ENCODE results near the gene KAZN.
A peak's percentile ranks its signal among the peaks of the same experiment; 100 is the strongest.

Gene KAZN

GRCh38 chr1:14598007-14598497 lies 433 bp upstream of the KAZN start:
- Histone ChIP-seq H3K9ac (ENCODE audit: low read length) (peak overlapping the region; percentile 50), H2BK12ac (ENCODE audit: low read length) (peak overlapping the region; percentile 6), H3K23ac (ENCODE audit: low read length) (no peak overlapping the region), H3K4me1 (ENCODE audit: control insufficient read depth in 1 of 2, insufficient read depth in 2 of 2, low read length in 2 of 2) (peaks cover 0 to 19% of the 10 kb centered on the region in 2 experiments), H3K79me2 (ENCODE audit: control insufficient read depth, insufficient read depth, low read length, poor library complexity) (peaks cover 12% of the 10 kb centered on the region), H2BK120ac (ENCODE audit: insufficient read depth, low read length, poor library complexity) (peak overlapping the region; percentile 86), H2AFZ (ENCODE audit: insufficient read depth, low read length, poor library complexity) (peak overlapping the region; percentile 90), H3K27me3 (ENCODE audit: insufficient read depth, low read length) (no peaks in the 10 kb centered on the region), H2AK5ac (ENCODE audit: low read length) (no peak overlapping the region), H4K12ac (ENCODE audit: low read depth, low read length) (peak overlapping the region; percentile 73), H4K8ac (ENCODE audit: low read depth, low read length) (peak overlapping the region; percentile 52), H3K18ac (ENCODE audit: low read length) (peak overlapping the region; percentile 43), H3K36me3 (ENCODE audit: control insufficient read depth in 1 of 2, insufficient read depth in 2 of 2, low read length in 2 of 2) (no peaks in the 10 kb centered on the region), H4K91ac (ENCODE audit: low read depth, low read length) (peak overlapping the region; percentile 96), H2BK5ac (ENCODE audit: low read depth, low read length, poor library complexity) (peak overlapping the region; percentile 96), H3K14ac (ENCODE audit: low read length) (peak overlapping the region; percentile 54), H3K27ac (ENCODE audit: low read depth, low read length) (peak overlapping the region; percentile 74), H3K4me3 (ENCODE audit: low read depth, low read length) (peak overlapping the region; percentile 81), H3K4me2 (ENCODE audit: low read length) (peak overlapping the region; percentile 95), H3K4ac (ENCODE audit: low read depth, low read length) (peak overlapping the region; percentile 85), H3K9me3 (ENCODE audit: insufficient read depth, low read depth, low read length) (peaks cover 3% of the 10 kb centered on the region), H3K79me1 (ENCODE audit: low read length) (peaks cover 19% of the 10 kb centered on the region)
- peak; percentile 54 to 65 for DNase-seq
- WGBS (ENCODE audit: extremely low coverage, insufficient coverage, insufficient read length) = no CpG with 5 or more reads among the region's 26 CpGs

DNA sequence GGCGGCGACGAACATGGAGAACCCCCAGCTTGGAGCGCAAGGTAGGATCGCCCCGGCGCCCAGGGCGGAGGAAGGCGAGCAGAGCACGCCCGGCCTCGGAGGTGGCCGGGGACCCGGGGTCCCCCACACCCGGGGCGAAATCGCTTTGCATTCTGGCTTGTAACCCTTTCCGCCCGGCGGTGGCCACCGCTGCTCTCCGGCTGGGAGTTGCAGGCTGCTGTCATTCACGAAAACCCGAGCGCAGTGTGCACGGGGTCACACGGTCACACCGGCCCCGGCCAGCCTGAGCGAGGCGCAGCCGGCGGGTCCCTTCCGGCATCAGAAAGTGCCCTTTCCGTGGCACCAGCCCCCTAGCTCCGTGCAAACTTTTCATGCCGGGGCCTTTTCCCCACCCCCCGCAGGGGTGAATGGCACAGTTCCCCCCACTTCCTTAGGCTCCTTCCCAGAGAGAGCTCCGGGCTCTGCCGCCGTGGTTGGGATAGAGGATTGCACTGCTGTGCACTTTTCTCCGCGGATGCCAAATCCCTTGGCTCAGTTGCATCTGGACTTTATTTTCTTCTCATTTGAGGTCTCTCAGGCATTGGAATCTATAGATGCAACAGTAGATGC lies 802 bp downstream of the KAZN start:
- H3K4ac ChIP-seq (ENCODE audit: low read depth, low read length) = peak overlapping the region; percentile 41
- H3K4me1 ChIP-seq (ENCODE audit: control insufficient read depth in 1 of 2, insufficient read depth in 2 of 2, low read length in 2 of 2) = peaks cover 0 to 19% of the 10 kb centered on the region in 2 experiments
- no CpG with 5 or more reads among the region's 43 CpGs for WGBS (ENCODE audit: extremely low coverage, insufficient coverage, insufficient read length)

GRCh38 chr1:14599800-14600199 lies 1.3 kb downstream of the KAZN start:
- Histone ChIP-seq H4K91ac (ENCODE audit: low read depth, low read length) (no peak overlapping the region), H3K27ac (ENCODE audit: low read depth, low read length) (no peak overlapping the region), H3K79me2 (ENCODE audit: control insufficient read depth, insufficient read depth, low read length, poor library complexity) (peaks cover 12% of the 10 kb centered on the region), H4K12ac (ENCODE audit: low read depth, low read length) (no peak overlapping the region), H3K79me1 (ENCODE audit: low read length) (peaks cover 19% of the 10 kb centered on the region), H3K36me3 (ENCODE audit: control insufficient read depth in 1 of 2, insufficient read depth in 2 of 2, low read length in 2 of 2) (no peaks in the 10 kb centered on the region), H3K9ac (ENCODE audit: low read length) (no peak overlapping the region), H3K4me2 (ENCODE audit: low read length) (peak overlapping the region; percentile 95), H3K4ac (ENCODE audit: low read depth, low read length) (no peak overlapping the region), H3K23ac (ENCODE audit: low read length) (no peak overlapping the region), H2BK12ac (ENCODE audit: low read length) (no peak overlapping the region), H2BK5ac (ENCODE audit: low read depth, low read length, poor library complexity) (no peak overlapping the region), H4K8ac (ENCODE audit: low read depth, low read length) (no peak overlapping the region), H3K4me1 (ENCODE audit: control insufficient read depth in 1 of 2, insufficient read depth in 2 of 2, low read length in 2 of 2) (peaks cover 0 to 19% of the 10 kb centered on the region in 2 experiments), H3K4me3 (ENCODE audit: low read depth, low read length) (peak overlapping the region; percentile 81), H3K14ac (ENCODE audit: low read length) (no peak overlapping the region), H3K18ac (ENCODE audit: low read length) (no peak overlapping the region), H2BK120ac (ENCODE audit: insufficient read depth, low read length, poor library complexity) (no peak overlapping the region), H2AFZ (ENCODE audit: insufficient read depth, low read length, poor library complexity) (no peak overlapping the region), H3K27me3 (ENCODE audit: insufficient read depth, low read length) (no peaks in the 10 kb centered on the region), H2AK5ac (ENCODE audit: low read length) (no peak overlapping the region), H3K9me3 (ENCODE audit: insufficient read depth, low read depth, low read length) (no peaks in the 10 kb centered on the region)
- no peak for DNase-seq
- no CpG with 5 or more reads among the region's 6 CpGs for WGBS (ENCODE audit: extremely low coverage, insufficient coverage, insufficient read length)

More for the DNA sequence above, 802 bp downstream of the KAZN start:
- peak in 1 of 2 donors; percentile 10 for DNase-seq
- peaks cover 19% of the 10 kb centered on the region for H3K79me1 ChIP-seq (ENCODE audit: low read length)
- H3K23ac ChIP-seq (ENCODE audit: low read length) = no peak overlapping the region
- H2AFZ ChIP-seq (ENCODE audit: insufficient read depth, low read length, poor library complexity) = peak overlapping the region; percentile 90
- peak overlapping the region; percentile 95 for H3K4me2 ChIP-seq (ENCODE audit: low read length)
- no peak overlapping the region for H4K12ac ChIP-seq (ENCODE audit: low read depth, low read length)
- no peak overlapping the region for H2BK12ac ChIP-seq (ENCODE audit: low read length)
- peak overlapping the region; percentile 96 for H4K91ac ChIP-seq (ENCODE audit: low read depth, low read length)
- H2AK5ac ChIP-seq (ENCODE audit: low read length) = no peak overlapping the region
- peak overlapping the region; percentile 61 for H3K14ac ChIP-seq (ENCODE audit: low read length)
- H4K8ac ChIP-seq (ENCODE audit: low read depth, low read length) = peak overlapping the region; percentile 52
- peaks cover 3% of the 10 kb centered on the region for H3K9me3 ChIP-seq (ENCODE audit: insufficient read depth, low read depth, low read length)
- peak overlapping the region; percentile 43 for H3K18ac ChIP-seq (ENCODE audit: low read length)
- peak overlapping the region; percentile 86 for H2BK120ac ChIP-seq (ENCODE audit: insufficient read depth, low read length, poor library complexity)
- H2BK5ac ChIP-seq (ENCODE audit: low read depth, low read length, poor library complexity) = peak overlapping the region; percentile 96
- peaks cover 12% of the 10 kb centered on the region for H3K79me2 ChIP-seq (ENCODE audit: control insufficient read depth, insufficient read depth, low read length, poor library complexity)
- H3K4me3 ChIP-seq (ENCODE audit: low read depth, low read length) = peak overlapping the region; percentile 81
- peak overlapping the region; percentile 0 for H3K9ac ChIP-seq (ENCODE audit: low read length)
- peak overlapping the region; percentile 74 for H3K27ac ChIP-seq (ENCODE audit: low read depth, low read length)
- no peaks in the 10 kb centered on the region for H3K27me3 ChIP-seq (ENCODE audit: insufficient read depth, low read length)
- H3K36me3 ChIP-seq (ENCODE audit: control insufficient read depth in 1 of 2, insufficient read depth in 2 of 2, low read length in 2 of 2) = no peaks in the 10 kb centered on the region

GRCh38 chr1:14600405-14601112 lies 2.1 kb downstream of the KAZN start:
- H3K27ac ChIP-seq (ENCODE audit: low read depth, low read length) = no peak overlapping the region
- no peak overlapping the region for H3K4me2 ChIP-seq (ENCODE audit: low read length)
- no peak overlapping the region for H3K23ac ChIP-seq (ENCODE audit: low read length)
- H3K27me3 ChIP-seq (ENCODE audit: insufficient read depth, low read length) = no peaks in the 10 kb centered on the region
- no peaks in the 10 kb centered on the region for H3K36me3 ChIP-seq (ENCODE audit: control insufficient read depth in 1 of 2, insufficient read depth in 2 of 2, low read length in 2 of 2)
- peaks cover 19% of the 10 kb centered on the region for H3K79me1 ChIP-seq (ENCODE audit: low read length)
- H4K91ac ChIP-seq (ENCODE audit: low read depth, low read length) = no peak overlapping the region
- peaks cover 12% of the 10 kb centered on the region for H3K79me2 ChIP-seq (ENCODE audit: control insufficient read depth, insufficient read depth, low read length, poor library complexity)
- no peak overlapping the region for H2BK120ac ChIP-seq (ENCODE audit: insufficient read depth, low read length, poor library complexity)
- H2AK5ac ChIP-seq (ENCODE audit: low read length) = no peak overlapping the region
- no peak overlapping the region for H2AFZ ChIP-seq (ENCODE audit: insufficient read depth, low read length, poor library complexity)
- no peak overlapping the region for H2BK5ac ChIP-seq (ENCODE audit: low read depth, low read length, poor library complexity)
- H3K4ac ChIP-seq (ENCODE audit: low read depth, low read length) = no peak overlapping the region
- no peak overlapping the region for H2BK12ac ChIP-seq (ENCODE audit: low read length)
- no peak overlapping the region for H3K18ac ChIP-seq (ENCODE audit: low read length)
- H4K8ac ChIP-seq (ENCODE audit: low read depth, low read length) = no peak overlapping the region
- H3K4me1 ChIP-seq (ENCODE audit: control insufficient read depth in 1 of 2, insufficient read depth in 2 of 2, low read length in 2 of 2) = peaks cover 0 to 19% of the 10 kb centered on the region in 2 experiments
- no peak for DNase-seq
- no peaks in the 10 kb centered on the region for H3K9me3 ChIP-seq (ENCODE audit: insufficient read depth, low read depth, low read length)
- no peak overlapping the region for H3K4me3 ChIP-seq (ENCODE audit: low read depth, low read length)
- no peak overlapping the region for H3K14ac ChIP-seq (ENCODE audit: low read length)
- H3K9ac ChIP-seq (ENCODE audit: low read length) = no peak overlapping the region
- H4K12ac ChIP-seq (ENCODE audit: low read depth, low read length) = no peak overlapping the region
- WGBS (ENCODE audit: extremely low coverage, insufficient coverage, insufficient read length) = no CpG with 5 or more reads among the region's 12 CpGs
